Amygdala (tissue), 56 donors: Measurements from ENCODE around the gene EPHA10.
A peak's percentile ranks its signal among the peaks of the same experiment; 100 is the strongest.
"Not testable (repeated sequence)": the region's sequence is repeated elsewhere in the genome, so short reads cannot be mapped to it uniquely, and the experiment has no call there.

Experiments used
- DNase-seq, 56 donors: peaks; one replicate each; lab custom pipeline; 2025; lab: John Stamatoyannopoulos, UW

EPHA10 gene

GRCh38 chr1:37738619-37739018 lies 26.3 kb downstream of the EPHA10 start:
- not testable (repeated sequence) for DNase-seq

- not testable (repeated sequence) for DNase-seq
Observed at GRCh38 chr1:37737975-37738374, 26.9 kb downstream of the EPHA10 start.

GRCh38 chr1:37734629-37735591 lies 30.0 kb downstream of the EPHA10 start:
- DNase-seq = no peak

- DNase-seq = no peak
Observed at GRCh38 chr1:37732111-37732780, 32.7 kb downstream of the EPHA10 start.

GRCh38 chr1:37731312-37732019 lies 33.5 kb downstream of the EPHA10 start:
- peak in 2 of 56 donors; percentile 18 to 20 for DNase-seq

- DNase-seq = no peak
Observed at GRCh38 chr1:37730376-37730775, 34.5 kb downstream of the EPHA10 start.

- DNase-seq = no peak
Observed at GRCh38 chr1:37728416-37728815, 36.5 kb downstream of the EPHA10 start.

- DNase-seq = peak in 14 of 56 donors; percentile 9 to 49 (median 22)
Observed at GRCh38 chr1:37726751-37727585, 38.0 kb downstream of the EPHA10 start.

GRCh38 chr1:37725851-37726613 lies 38.9 kb downstream of the EPHA10 start:
- peak in 45 of 56 donors; percentile 8 to 74 (median 37) for DNase-seq

GRCh38 chr1:37724575-37724974 lies 40.3 kb downstream of the EPHA10 start:
- DNase-seq = no peak

GRCh38 chr1:37723390-37724078 lies 41.4 kb downstream of the EPHA10 start:
- DNase-seq = no peak

- peak in 1 of 56 donors; percentile 15 for DNase-seq
Observed at GRCh38 chr1:37723072-37723389, 41.9 kb downstream of the EPHA10 start.

- peak in 48 of 56 donors; percentile 16 to 84 (median 54) for DNase-seq
Observed at GRCh38 chr1:37722181-37723071, 42.5 kb downstream of the EPHA10 start.

- DNase-seq = peak in 1 of 56 donors; percentile 6
Observed at GRCh38 chr1:37721565-37721964, 43.4 kb downstream of the EPHA10 start.

GRCh38 chr1:37720231-37721130 lies 44.4 kb downstream of the EPHA10 start:
- no peak for DNase-seq

- no peak for DNase-seq
Observed at GRCh38 chr1:37719572-37720195, 45.2 kb downstream of the EPHA10 start.
